ENCODE results near the gene GNPDA2.
"Not testable (repeated sequence)": the region's sequence is repeated elsewhere in the genome, so short reads cannot be mapped to it uniquely, and the experiment has no call there.

Gene GNPDA2

DNA sequence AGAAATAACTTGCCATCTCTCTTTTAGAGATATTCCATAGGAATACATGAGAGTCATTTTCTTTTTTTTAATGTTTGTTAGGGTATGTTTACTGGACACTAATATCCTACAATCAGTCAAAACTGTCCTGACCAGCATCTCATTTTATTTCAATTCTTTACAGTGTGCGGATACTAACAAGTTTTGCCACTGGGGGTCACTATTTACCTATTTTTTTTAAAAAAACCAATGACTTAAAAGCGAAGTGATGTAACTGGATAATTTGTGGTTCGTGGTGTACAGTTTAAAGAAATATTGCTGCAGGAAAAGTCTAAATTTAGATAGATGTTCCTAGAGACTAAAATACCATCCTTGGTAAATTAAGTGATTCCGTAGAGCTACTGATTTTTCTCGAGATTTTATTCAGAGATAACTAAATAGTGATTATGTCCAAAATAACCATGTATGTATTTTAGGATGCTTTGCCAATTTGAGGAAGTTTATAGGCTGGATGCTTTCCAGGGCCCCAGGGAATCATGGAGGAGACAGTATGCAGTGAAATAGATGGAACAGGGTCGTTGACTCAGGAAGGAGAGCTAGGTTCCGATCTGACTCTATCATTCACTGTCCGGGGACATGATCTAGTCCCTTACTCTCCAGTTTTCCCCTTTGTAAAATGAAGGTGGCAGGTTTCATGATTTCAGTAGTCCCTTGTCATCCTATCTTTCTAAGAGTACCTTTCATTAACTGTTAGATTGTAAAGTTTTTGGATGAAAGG lies 34.0 kb upstream of the GNPDA2 start:
- no peak for DNase-seq (ENCODE audit: low spot score)
- TF ChIP-seq, protein P1, sequence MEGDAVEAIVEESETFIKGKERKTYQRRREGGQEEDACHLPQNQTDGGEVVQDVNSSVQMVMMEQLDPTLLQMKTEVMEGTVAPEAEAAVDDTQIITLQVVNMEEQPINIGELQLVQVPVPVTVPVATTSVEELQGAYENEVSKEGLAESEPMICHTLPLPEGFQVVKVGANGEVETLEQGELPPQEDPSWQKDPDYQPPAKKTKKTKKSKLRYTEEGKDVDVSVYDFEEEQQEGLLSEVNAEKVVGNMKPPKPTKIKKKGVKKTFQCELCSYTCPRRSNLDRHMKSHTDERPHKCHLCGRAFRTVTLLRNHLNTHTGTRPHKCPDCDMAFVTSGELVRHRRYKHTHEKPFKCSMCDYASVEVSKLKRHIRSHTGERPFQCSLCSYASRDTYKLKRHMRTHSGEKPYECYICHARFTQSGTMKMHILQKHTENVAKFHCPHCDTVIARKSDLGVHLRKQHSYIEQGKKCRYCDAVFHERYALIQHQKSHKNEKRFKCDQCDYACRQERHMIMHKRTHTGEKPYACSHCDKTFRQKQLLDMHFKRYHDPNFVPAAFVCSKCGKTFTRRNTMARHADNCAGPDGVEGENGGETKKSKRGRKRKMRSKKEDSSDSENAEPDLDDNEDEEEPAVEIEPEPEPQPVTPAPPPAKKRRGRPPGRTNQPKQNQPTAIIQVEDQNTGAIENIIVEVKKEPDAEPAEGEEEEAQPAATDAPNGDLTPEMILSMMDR (IDR thresholded peaks at IDR 0.05), result peak; percentile 18
- no peak overlapping the region for H3K4me3 ChIP-seq
- H3K27ac ChIP-seq, result no peak overlapping the region

DNA sequence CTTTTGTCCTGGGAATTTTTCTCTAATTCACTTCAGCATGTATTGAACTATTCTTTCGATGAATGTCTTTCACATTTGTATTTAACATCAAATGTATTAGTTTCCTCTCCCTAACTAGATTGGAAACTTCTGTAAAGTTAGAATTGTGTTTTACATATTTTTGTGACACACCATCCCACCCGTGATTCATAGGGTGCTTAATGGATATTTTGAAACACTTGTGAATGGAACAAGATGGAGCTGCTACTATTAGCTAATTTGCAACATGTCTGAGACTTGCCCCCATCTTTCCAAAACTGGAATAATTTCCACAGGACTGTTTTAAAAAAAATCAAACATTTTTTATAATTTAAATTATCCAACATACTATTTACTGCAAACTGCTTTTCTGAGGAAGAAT lies 30.2 kb upstream of the GNPDA2 start:
- DNase-seq (ENCODE audit: low spot score), result no peak
- Histone ChIP-seq H3K27ac (no peak overlapping the region), H3K4me3 (no peak overlapping the region)
- TF ChIP-seq, protein P1 (IDR thresholded peaks at IDR 0.05), result no peak

DNA sequence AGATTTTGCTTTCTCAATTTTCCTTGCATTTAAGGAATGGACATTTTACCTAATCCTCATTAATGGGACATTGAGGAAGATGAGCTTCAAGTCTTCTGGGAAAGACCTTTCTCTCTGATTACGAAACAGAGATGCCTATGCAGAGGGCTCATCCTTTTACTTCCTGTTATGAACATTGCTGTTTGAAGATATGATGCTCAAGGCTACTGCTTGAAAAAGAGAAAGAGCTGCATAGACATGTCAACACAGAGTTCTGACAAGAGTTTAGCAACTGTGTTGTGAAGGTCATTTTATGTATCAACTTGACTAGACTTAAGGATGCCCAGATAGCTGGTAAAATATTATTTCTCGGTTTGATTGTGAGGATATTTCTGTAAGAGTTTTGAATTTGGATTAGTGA lies 13.8 kb upstream of the GNPDA2 start:
- H3K27ac ChIP-seq, result no peak overlapping the region
- TF ChIP-seq, protein P1 (IDR thresholded peaks at IDR 0.05), result no peak
- no peak for DNase-seq (ENCODE audit: low spot score)
- no peak overlapping the region for H3K4me3 ChIP-seq

DNA sequence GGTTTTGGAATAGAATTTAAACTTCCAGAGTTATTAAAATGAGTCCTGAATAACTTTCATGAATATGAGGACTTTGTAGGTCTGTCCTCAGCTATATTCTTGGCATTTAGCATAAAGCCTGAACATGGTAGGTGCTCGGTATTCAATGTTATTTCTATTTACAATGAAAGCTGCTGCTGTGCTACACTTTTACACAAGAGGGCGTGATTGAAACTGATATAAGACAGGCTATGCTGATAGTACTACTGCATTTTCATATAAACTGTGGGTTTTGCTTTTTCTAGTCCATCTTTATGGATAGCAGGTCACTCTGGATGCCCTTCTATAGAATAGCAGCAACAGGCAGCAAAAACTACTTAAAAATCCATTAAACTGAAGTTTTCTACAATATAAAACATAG lies 12.3 kb upstream of the GNPDA2 start:
- no peak overlapping the region for H3K4me3 ChIP-seq

DNA sequence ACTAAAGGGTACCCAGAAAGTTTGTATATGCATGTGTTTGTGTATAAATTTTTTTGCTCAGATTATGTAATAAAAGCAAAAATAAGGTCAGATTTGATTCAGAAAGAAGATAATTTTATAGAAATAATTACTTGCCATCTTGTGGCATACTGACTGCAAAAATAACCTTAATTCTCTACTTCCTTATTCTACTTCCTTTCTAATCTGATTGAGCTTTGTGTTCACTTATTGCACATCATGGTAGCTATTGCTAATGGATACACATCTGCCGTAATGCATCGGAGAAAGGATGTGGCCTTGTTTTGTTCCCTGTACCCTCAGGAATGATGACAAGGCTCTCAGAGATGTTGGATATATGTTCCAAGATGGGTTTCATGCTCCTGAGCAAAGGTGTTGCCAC lies 10.5 kb upstream of the GNPDA2 start:
- Histone ChIP-seq H3K4me3 (no peak overlapping the region), H3K27ac (no peak overlapping the region)
- TF ChIP-seq, protein P1 (IDR thresholded peaks at IDR 0.05), result no peak
- DNase-seq (ENCODE audit: low spot score), result no peak

More for the DNA sequence above, 12.3 kb upstream of the GNPDA2 start:
- no peak overlapping the region for H3K27ac ChIP-seq
- TF ChIP-seq, protein P1 (IDR thresholded peaks at IDR 0.05), result no peak
- DNase-seq (ENCODE audit: low spot score), result no peak

DNA sequence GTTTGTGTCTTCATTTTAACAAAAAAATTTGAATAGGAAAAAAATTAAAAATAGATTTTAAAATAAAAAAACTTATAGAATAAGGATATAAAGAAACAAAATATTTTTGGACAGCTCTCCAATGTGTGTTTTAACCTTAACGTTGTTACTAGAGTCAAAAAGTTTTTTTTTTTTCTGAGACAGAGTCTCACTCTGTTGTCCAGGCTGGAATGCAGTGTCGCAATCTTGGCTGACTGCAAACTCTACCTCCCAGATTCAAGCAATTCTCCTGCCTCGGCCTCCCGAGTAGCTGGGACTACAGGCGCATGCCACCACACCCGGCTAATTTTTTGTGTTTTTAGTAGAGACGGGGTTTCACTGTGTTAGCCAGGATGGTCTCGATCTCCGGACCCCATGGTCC lies 2.3 kb upstream of the GNPDA2 start:
- not testable (repeated sequence) for DNase-seq (ENCODE audit: low spot score); H3K27ac ChIP-seq; H3K4me3 ChIP-seq

DNA sequence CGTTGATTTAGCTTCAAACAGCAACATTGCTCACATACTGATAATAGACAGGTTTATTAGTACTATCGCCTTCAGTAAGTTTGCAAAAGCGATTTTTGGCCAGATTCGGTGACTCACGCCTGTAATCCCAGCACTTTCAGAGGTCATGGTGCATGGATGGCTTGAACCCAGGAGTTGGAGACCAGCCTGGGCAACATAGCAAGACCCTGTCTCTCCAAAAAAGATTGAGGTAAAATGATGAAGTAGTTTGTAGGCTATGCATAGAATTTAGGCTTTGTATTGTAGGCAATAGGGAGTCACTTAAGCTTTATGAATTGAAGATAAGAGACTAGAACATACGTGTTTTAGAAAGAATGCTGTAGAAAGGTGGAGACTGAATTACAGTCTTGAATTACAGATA lies 1.1 kb upstream of the GNPDA2 start:
- TF ChIP-seq, protein P1 (IDR thresholded peaks at IDR 0.05), result no peak
- H3K4me3 ChIP-seq, result no peak overlapping the region

More for the DNA sequence above, 1.1 kb upstream of the GNPDA2 start:
- H3K27ac ChIP-seq, result no peak overlapping the region
- DNase-seq (ENCODE audit: low spot score), result no peak

All from coronary artery (tissue), 2 donors.